Endothelial cell of umbilical vein (primary cell): ENCODE measurements around the gene PRPH. TPM values are rescaled to one million over a fixed set of nuclear protein-coding genes. Genes with fewer than 3 reads are reported as not detected.

Experiments used
- BruUV-seq: library from RNA; stranded (reverse); fragments of 400-500 nt; replicated peaks from 2 replicates; lab custom pipeline; 2021; lab: Mats Ljungman, UMichigan
- CTCF ChIA-PET: fragments of 300-600, 350-600 bp; sonication (Branson Sonifier 250); formaldehyde crosslinking; loops from one replicate; lab custom pipeline; 2021; ENCODE audit warnings: antibody characterized with exemption, inconsistent platforms; lab: Charles Lee
- POLR2A ChIA-PET: fragments of 300-600, 350-600 bp; sonication (Branson Sonifier 250); formaldehyde crosslinking; loops from one replicate; lab custom pipeline; 2021; ENCODE audit warnings: antibody characterized with exemption, inconsistent platforms; lab: Charles Lee
- DNase-seq: peaks from one replicate; pipeline ENCODE4 v3.0.0-alpha.2; 2011; ENCODE audit warnings: low read depth, low spot score
- FAIRE-seq: peaks from 2 replicates; lab custom pipeline; 2011; peaks lifted over from hg19 to GRCh38; lab: Jason Lieb, UNC
- H2AFZ ChIP-seq: 2 replicates; pipeline ENCODE4 v1.6.0; 2012; ENCODE audit warnings: low read depth, low read length, control low read depth, inconsistent platforms
- H3K27ac ChIP-seq: 2 replicates; pipeline ENCODE4 v1.5.1; 2011; ENCODE audit warnings: low read depth, mild to moderate bottlenecking, control low read depth, low read length, moderate library complexity; ENCODE audit not compliant: insufficient read depth
- H3K27me3 ChIP-seq, 2 experiments: 2 replicates each; pipeline versions ENCODE4 v1.6.0 to v1.6.1; 2011; ENCODE audit warnings: low read length in 2 of 2, mixed read lengths in 1 of 2; ENCODE audit not compliant: control insufficient read depth in 2 of 2, insufficient read depth in 2 of 2
- H3K36me3 ChIP-seq, 2 experiments: 2 replicates in 1 of 2; 3 replicates in 1 of 2; pipeline ENCODE4 v1.5.1; 2011; ENCODE audit warnings: low read length in 2 of 2, mild to moderate bottlenecking in 1 of 2, moderate library complexity in 1 of 2; ENCODE audit not compliant: control insufficient read depth in 2 of 2, insufficient read depth in 2 of 2; ENCODE audit errors: extremely low read depth in 1 of 2
- H3K4me1 ChIP-seq: 3 replicates; pipeline ENCODE4 v1.5.1; 2011; ENCODE audit warnings: mild to moderate bottlenecking, low read length; ENCODE audit not compliant: control insufficient read depth, insufficient read depth; ENCODE audit errors: extremely low read depth
- H3K4me2 ChIP-seq: 2 replicates; pipeline ENCODE4 v1.6.1; 2011; ENCODE audit warnings: low read length, control low read depth, mixed read lengths; ENCODE audit not compliant: insufficient read depth
- H3K4me3 ChIP-seq, 3 experiments: fragments of 200-600 bp in 1 of 3; sonication (generic), shearing (Covaris generic) in 1 of 3; replicated peaks in 1 of 3; 2 replicates each; pipeline ENCODE4 v1.5.1; 2011 to 2016; ENCODE audit warnings: control low read depth in 3 of 3, low read length in 3 of 3, mild to moderate bottlenecking in 2 of 3, inconsistent platforms in 1 of 3, low read depth in 1 of 3, moderate library complexity in 1 of 3; ENCODE audit not compliant: insufficient read depth in 1 of 3
- H3K79me2 ChIP-seq: 2 replicates; pipeline ENCODE4 v1.6.0; 2012; ENCODE audit warnings: low read length, inconsistent platforms; ENCODE audit not compliant: control insufficient read depth, insufficient read depth
- H3K9ac ChIP-seq: replicated peaks from 2 replicates; pipeline ENCODE3; 2011; ENCODE audit warnings: low read length, control low read depth; ENCODE audit not compliant: insufficient read depth; ENCODE audit errors: extremely low read depth
- H3K9me1 ChIP-seq: replicated peaks from 3 replicates; pipeline ENCODE4 v1.6.0; 2011; ENCODE audit warnings: mild to moderate bottlenecking, low read length; ENCODE audit not compliant: control insufficient read depth, insufficient read depth; ENCODE audit errors: extremely low read depth
- H3K9me3 ChIP-seq: replicated peaks from 2 replicates; pipeline ENCODE4 v1.5.1; 2012; ENCODE audit warnings: low read length, inconsistent platforms; ENCODE audit not compliant: control insufficient read depth, insufficient read depth
- H4K20me1 ChIP-seq: replicated peaks from 2 replicates; pipeline ENCODE3; 2011; ENCODE audit warnings: mild to moderate bottlenecking, low read length; ENCODE audit not compliant: control insufficient read depth, insufficient read depth; ENCODE audit errors: extremely low read depth
- FOS ChIP-seq: IDR thresholded peaks from 2 replicates; pipeline ENCODE4 v1.6.1; 2011; ENCODE audit warnings: mild to moderate bottlenecking, low read length, moderate library complexity, borderline replicate concordance; ENCODE audit not compliant: insufficient read depth
- POLR2AphosphoS5 ChIP-seq: IDR thresholded peaks from 2 replicates; pipeline ENCODE4 v1.6.1; 2012; ENCODE audit warnings: low read depth, mild to moderate bottlenecking, control low read depth, low read length, moderate library complexity; ENCODE audit not compliant: insufficient read depth
- dilution Hi-C: fragments of 300-500 bp; cut with MboI; formaldehyde crosslinking; loops from one replicate; pipeline ENCODE4 v1.15.0; 2019; ENCODE audit warnings: low sequenced_read_pairs; ENCODE audit not compliant: extremely low pct_ligation_motif_present
- intact Hi-C: fragments of 100-400 bp; cut with micrococcal nuclease; formaldehyde crosslinking; loops from one replicate; pipeline ENCODE4 v1.10.0; 2022
- polyA plus RNA-seq, 4 experiments: library from polyadenylated mRNA; depleted of rRNA in 3 of 4; stranded (reverse) in 3 of 4; unstranded in 1 of 4; fragments of >200 nt; gene quantifications; 2 replicates each; pipeline versions ENCODE4 v1.2.1 to v1.2.3, GENCODE V29; 2011 to 2012; ENCODE audit warnings: missing spikeins in 1 of 4
- total RNA-seq: library from RNA; stranded (reverse); gene quantifications from 2 replicates; pipeline ENCODE4 v1.2.3, GENCODE V29; 2021
- TF ChIP-seq, protein P1 (sequence below), 2 donors: IDR thresholded peaks; 1 replicate in 1 of 2; 2 replicates in 1 of 2; pipeline ENCODE4 v1.5.1; 2011; ENCODE audit warnings: low read length in 2 of 2, mild to moderate bottlenecking in 2 of 2, moderate library complexity in 2 of 2, control low read depth in 1 of 2, inconsistent platforms in 1 of 2, low read depth in 1 of 2; ENCODE audit not compliant: insufficient read depth in 1 of 2; ENCODE audit errors: extremely low read depth in 1 of 2

Gene PRPH
- total and polyA plus RNA-seq, 2 donors (not counting 3 experiments of a cell fraction or from before 2014, with no cell fraction given) = not detected

DNA sequence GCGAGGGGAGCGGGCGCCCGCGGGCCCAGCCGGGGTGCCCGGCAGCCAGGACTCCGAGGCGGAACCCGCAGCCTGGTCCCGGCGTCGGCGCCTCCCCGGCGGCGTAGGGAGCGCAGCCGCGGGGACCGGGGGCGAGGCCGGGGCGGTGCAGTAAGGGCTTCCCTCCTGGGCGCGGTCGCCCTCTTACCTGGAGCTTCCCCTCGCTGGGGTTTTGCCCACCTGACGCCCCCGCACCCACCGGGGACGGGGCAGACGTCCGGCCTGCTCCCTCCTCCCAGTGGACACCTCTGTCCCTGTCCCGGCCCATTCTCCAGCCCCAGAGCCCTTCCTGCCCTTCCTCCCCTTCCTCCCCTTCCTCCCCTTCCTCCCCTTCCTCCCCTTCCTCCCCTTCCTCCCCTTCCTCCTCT is 30.5 kb upstream of the PRPH start:
- TF ChIP-seq, protein P1, sequence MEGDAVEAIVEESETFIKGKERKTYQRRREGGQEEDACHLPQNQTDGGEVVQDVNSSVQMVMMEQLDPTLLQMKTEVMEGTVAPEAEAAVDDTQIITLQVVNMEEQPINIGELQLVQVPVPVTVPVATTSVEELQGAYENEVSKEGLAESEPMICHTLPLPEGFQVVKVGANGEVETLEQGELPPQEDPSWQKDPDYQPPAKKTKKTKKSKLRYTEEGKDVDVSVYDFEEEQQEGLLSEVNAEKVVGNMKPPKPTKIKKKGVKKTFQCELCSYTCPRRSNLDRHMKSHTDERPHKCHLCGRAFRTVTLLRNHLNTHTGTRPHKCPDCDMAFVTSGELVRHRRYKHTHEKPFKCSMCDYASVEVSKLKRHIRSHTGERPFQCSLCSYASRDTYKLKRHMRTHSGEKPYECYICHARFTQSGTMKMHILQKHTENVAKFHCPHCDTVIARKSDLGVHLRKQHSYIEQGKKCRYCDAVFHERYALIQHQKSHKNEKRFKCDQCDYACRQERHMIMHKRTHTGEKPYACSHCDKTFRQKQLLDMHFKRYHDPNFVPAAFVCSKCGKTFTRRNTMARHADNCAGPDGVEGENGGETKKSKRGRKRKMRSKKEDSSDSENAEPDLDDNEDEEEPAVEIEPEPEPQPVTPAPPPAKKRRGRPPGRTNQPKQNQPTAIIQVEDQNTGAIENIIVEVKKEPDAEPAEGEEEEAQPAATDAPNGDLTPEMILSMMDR (IDR thresholded peaks at IDR 0.05; ENCODE audit: extremely low read depth in 1 of 2, insufficient read depth in 1 of 2, low read depth in 1 of 2, low read length in 2 of 2) = no peak
- TF ChIP-seq POLR2AphosphoS5 (peak; percentile 1), FOS (no peak)
- H4K20me1 ChIP-seq = no peaks in the 10 kb centered on the region
- ChIA-PET CTCF (interaction anchor here (0.7 to 1.5 kb wide), 7 partner anchors 20 to 202 kb away, joined by 3 to 6 read pairs (median 3); no protein-coding TSS in a partner anchor), POLR2A (interaction anchor here (0.7 to 1.1 kb wide), 3 partner anchors 75 to 386 kb away, joined by 3 to 6 read pairs (median 4); no protein-coding TSS in a partner anchor)
- H3K4me3 ChIP-seq = peak overlapping the region; percentile 48 to 95 (median 78)
- H3K9me1 ChIP-seq = no peaks in the 10 kb centered on the region
- H3K27ac ChIP-seq = peak overlapping the region; percentile 83
- peaks cover 62% of the 10 kb centered on the region for H3K79me2 ChIP-seq
- no peak for DNase-seq
- no peaks in the 10 kb centered on the region for H3K27me3 ChIP-seq
- H3K36me3 ChIP-seq = peaks cover under 1 to 2% of the 10 kb centered on the region in 2 experiments
- H3K9ac ChIP-seq = peak overlapping the region; percentile 82
- dilution Hi-C loops (no loop called here), intact Hi-C loops (loop anchor here (1.0 to 2.0 kb wide), 2 partner anchors 30 to 134 kb away; no protein-coding TSS in a partner anchor)
- no TSS peak for BruUV-seq
- no peaks in the 10 kb centered on the region for H3K9me3 ChIP-seq
- peaks cover 48% of the 10 kb centered on the region for H3K4me1 ChIP-seq
- peak overlapping the region; percentile 62 for H2AFZ ChIP-seq
- H3K4me2 ChIP-seq = peak overlapping the region; percentile 89
- FAIRE-seq = no peak
